Measurements from ENCODE around the gene LUZP1. TPM values are rescaled to one million over a fixed set of nuclear protein-coding genes. Genes with fewer than 3 reads are reported as not detected.
"Not testable (repeated sequence)": the region's sequence is repeated elsewhere in the genome, so short reads cannot be mapped to it uniquely, and the experiment has no call there.

The LUZP1 gene
- total and polyA plus RNA-seq, 9 donors = 9.8 to 19.7 (median 13.5) TPM

GRCh38 chr1:23210351-23210785, 41.7 kb upstream of the LUZP1 start:
- Histone ChIP-seq H3K27ac (ENCODE audit: low read length) (no peak overlapping the region), H3K4me1 (ENCODE audit: control insufficient read depth, insufficient read depth, low read length) (no peaks in the 10 kb centered on the region), H3K36me3 (ENCODE audit: control insufficient read depth, insufficient read depth, low read length) (no peaks in the 10 kb centered on the region), H3K4me3 (ENCODE audit: low read length) (no peak overlapping the region), H3K27me3 (ENCODE audit: control insufficient read depth, insufficient read depth, low read length) (peaks cover 25% of the 10 kb centered on the region), H3K9me3 (replicated peaks; ENCODE audit: control insufficient read depth, low read depth, low read length) (no peaks in the 10 kb centered on the region)
- DNase-seq = no peak
- WGBS (ENCODE audit: insufficient coverage) = 29% methylated on average over 3 of the region's 6 CpGs

GRCh38 chr1:23209770-23210169, 41.1 kb upstream of the LUZP1 start:
- H3K9me3 ChIP-seq (replicated peaks; ENCODE audit: control insufficient read depth, low read depth, low read length) = no peaks in the 10 kb centered on the region
- no peaks in the 10 kb centered on the region for H3K36me3 ChIP-seq (ENCODE audit: control insufficient read depth, insufficient read depth, low read length)
- H3K4me1 ChIP-seq (ENCODE audit: control insufficient read depth, insufficient read depth, low read length) = no peaks in the 10 kb centered on the region
- DNase-seq = no peak
- no peak overlapping the region for H3K27ac ChIP-seq (ENCODE audit: low read length)
- 77% methylated on average over 4 of the region's 4 CpGs for WGBS (ENCODE audit: insufficient coverage)
- peaks cover 19% of the 10 kb centered on the region for H3K27me3 ChIP-seq (ENCODE audit: control insufficient read depth, insufficient read depth, low read length)
- no peak overlapping the region for H3K4me3 ChIP-seq (ENCODE audit: low read length)

- Histone ChIP-seq H3K9me3 (replicated peaks; ENCODE audit: control insufficient read depth, low read depth, low read length) (no peaks in the 10 kb centered on the region), H3K27me3 (ENCODE audit: control insufficient read depth, insufficient read depth, low read length) (peaks cover 16% of the 10 kb centered on the region), H3K4me1 (ENCODE audit: control insufficient read depth, insufficient read depth, low read length) (no peaks in the 10 kb centered on the region), H3K4me3 (ENCODE audit: low read length) (no peak overlapping the region), H3K36me3 (ENCODE audit: control insufficient read depth, insufficient read depth, low read length) (no peaks in the 10 kb centered on the region), H3K27ac (ENCODE audit: low read length) (no peak overlapping the region)
- DNase-seq = no peak
- no CpG with 5 or more reads among the region's 2 CpGs for WGBS (ENCODE audit: insufficient coverage)
Observed at GRCh38 chr1:23208527-23208926, 39.9 kb upstream of the LUZP1 start.

GRCh38 chr1:23207733-23208132, 39.1 kb upstream of the LUZP1 start:
- not testable (repeated sequence) for H3K9me3 ChIP-seq (replicated peaks; ENCODE audit: control insufficient read depth, low read depth, low read length); DNase-seq; H3K4me3 ChIP-seq (ENCODE audit: low read length); H3K27ac ChIP-seq (ENCODE audit: low read length); H3K36me3 ChIP-seq (ENCODE audit: control insufficient read depth, insufficient read depth, low read length); H3K4me1 ChIP-seq (ENCODE audit: control insufficient read depth, insufficient read depth, low read length)
- no CpG with 5 or more reads among the region's 8 CpGs for WGBS (ENCODE audit: insufficient coverage)
- H3K27me3 ChIP-seq (ENCODE audit: control insufficient read depth, insufficient read depth, low read length) = peaks cover 15% of the 10 kb centered on the region

GRCh38 chr1:23202263-23202749, 33.6 kb upstream of the LUZP1 start:
- Histone ChIP-seq H3K4me3 (ENCODE audit: low read length) (no peak overlapping the region), H3K27me3 (ENCODE audit: control insufficient read depth, insufficient read depth, low read length) (no peaks in the 10 kb centered on the region), H3K9me3 (replicated peaks; ENCODE audit: control insufficient read depth, low read depth, low read length) (no peaks in the 10 kb centered on the region), H3K27ac (ENCODE audit: low read length) (no peak overlapping the region), H3K4me1 (ENCODE audit: control insufficient read depth, insufficient read depth, low read length) (no peaks in the 10 kb centered on the region), H3K36me3 (ENCODE audit: control insufficient read depth, insufficient read depth, low read length) (no peaks in the 10 kb centered on the region)
- 40% methylated on average over 3 of the region's 3 CpGs for WGBS (ENCODE audit: insufficient coverage)
- no peak for DNase-seq

- H3K4me1 ChIP-seq (ENCODE audit: control insufficient read depth, insufficient read depth, low read length) = no peaks in the 10 kb centered on the region
- H3K36me3 ChIP-seq (ENCODE audit: control insufficient read depth, insufficient read depth, low read length) = no peaks in the 10 kb centered on the region
- no peaks in the 10 kb centered on the region for H3K9me3 ChIP-seq (replicated peaks; ENCODE audit: control insufficient read depth, low read depth, low read length)
- H3K4me3 ChIP-seq (ENCODE audit: low read length) = no peak overlapping the region
- no peak overlapping the region for H3K27ac ChIP-seq (ENCODE audit: low read length)
- no peaks in the 10 kb centered on the region for H3K27me3 ChIP-seq (ENCODE audit: control insufficient read depth, insufficient read depth, low read length)
- WGBS (ENCODE audit: insufficient coverage) = no CpG with 5 or more reads among the region's 1 CpG
- DNase-seq = no peak
Observed at GRCh38 chr1:23200883-23201282, 32.2 kb upstream of the LUZP1 start.

GRCh38 chr1:23198373-23198772, 29.7 kb upstream of the LUZP1 start:
- DNase-seq = no peak
- Histone ChIP-seq H3K9me3 (replicated peaks; ENCODE audit: control insufficient read depth, low read depth, low read length) (no peaks in the 10 kb centered on the region), H3K27me3 (ENCODE audit: control insufficient read depth, insufficient read depth, low read length) (peaks cover 2% of the 10 kb centered on the region), H3K27ac (ENCODE audit: low read length) (no peak overlapping the region), H3K4me3 (ENCODE audit: low read length) (no peak overlapping the region), H3K4me1 (ENCODE audit: control insufficient read depth, insufficient read depth, low read length) (no peaks in the 10 kb centered on the region), H3K36me3 (ENCODE audit: control insufficient read depth, insufficient read depth, low read length) (no peaks in the 10 kb centered on the region)
- no CpG with 5 or more reads among the region's 4 CpGs for WGBS (ENCODE audit: insufficient coverage)

GRCh38 chr1:23196627-23197328, 28.1 kb upstream of the LUZP1 start:
- no peak overlapping the region for H3K4me3 ChIP-seq (ENCODE audit: low read length)
- no peaks in the 10 kb centered on the region for H3K9me3 ChIP-seq (replicated peaks; ENCODE audit: control insufficient read depth, low read depth, low read length)
- no peak for DNase-seq
- H3K4me1 ChIP-seq (ENCODE audit: control insufficient read depth, insufficient read depth, low read length) = no peaks in the 10 kb centered on the region
- no peaks in the 10 kb centered on the region for H3K36me3 ChIP-seq (ENCODE audit: control insufficient read depth, insufficient read depth, low read length)
- H3K27ac ChIP-seq (ENCODE audit: low read length) = no peak overlapping the region
- H3K27me3 ChIP-seq (ENCODE audit: control insufficient read depth, insufficient read depth, low read length) = peaks cover 2% of the 10 kb centered on the region
- WGBS (ENCODE audit: insufficient coverage) = 87% methylated on average over 3 of the region's 10 CpGs

GRCh38 chr1:23194119-23194984, 25.7 kb upstream of the LUZP1 start:
- peaks cover 2% of the 10 kb centered on the region for H3K27me3 ChIP-seq (ENCODE audit: control insufficient read depth, insufficient read depth, low read length)
- no peak overlapping the region for H3K27ac ChIP-seq (ENCODE audit: low read length)
- no peak for DNase-seq
- no peaks in the 10 kb centered on the region for H3K4me1 ChIP-seq (ENCODE audit: control insufficient read depth, insufficient read depth, low read length)
- WGBS (ENCODE audit: insufficient coverage) = 53% methylated on average over 5 of the region's 11 CpGs
- no peaks in the 10 kb centered on the region for H3K36me3 ChIP-seq (ENCODE audit: control insufficient read depth, insufficient read depth, low read length)
- H3K9me3 ChIP-seq (replicated peaks; ENCODE audit: control insufficient read depth, low read depth, low read length) = no peaks in the 10 kb centered on the region
- H3K4me3 ChIP-seq (ENCODE audit: low read length) = no peak overlapping the region

- Histone ChIP-seq H3K27ac (ENCODE audit: low read length) (no peak overlapping the region), H3K9me3 (replicated peaks; ENCODE audit: control insufficient read depth, low read depth, low read length) (no peaks in the 10 kb centered on the region), H3K36me3 (ENCODE audit: control insufficient read depth, insufficient read depth, low read length) (no peaks in the 10 kb centered on the region), H3K4me1 (ENCODE audit: control insufficient read depth, insufficient read depth, low read length) (no peaks in the 10 kb centered on the region), H3K27me3 (ENCODE audit: control insufficient read depth, insufficient read depth, low read length) (peaks cover 2% of the 10 kb centered on the region), H3K4me3 (ENCODE audit: low read length) (no peak overlapping the region)
- DNase-seq = no peak
- 94% methylated on average over 27 of the region's 27 CpGs for WGBS (ENCODE audit: insufficient coverage)
Observed at GRCh38 chr1:23193391-23194118, 24.9 kb upstream of the LUZP1 start.
